Kidney tubule cell (primary cell): ENCODE measurements around the gene LBP.
A peak's percentile ranks its signal among the peaks of the same experiment; 100 is the strongest.
"Not testable (repeated sequence)": the region's sequence is repeated elsewhere in the genome, so short reads cannot be mapped to it uniquely, and the experiment has no call there.

Experiments used
- DNase-seq: peaks from one replicate; pipeline ENCODE4 v3.0.0-alpha.2; 2018; ENCODE audit warnings: low spot score

The LBP gene, protein sequence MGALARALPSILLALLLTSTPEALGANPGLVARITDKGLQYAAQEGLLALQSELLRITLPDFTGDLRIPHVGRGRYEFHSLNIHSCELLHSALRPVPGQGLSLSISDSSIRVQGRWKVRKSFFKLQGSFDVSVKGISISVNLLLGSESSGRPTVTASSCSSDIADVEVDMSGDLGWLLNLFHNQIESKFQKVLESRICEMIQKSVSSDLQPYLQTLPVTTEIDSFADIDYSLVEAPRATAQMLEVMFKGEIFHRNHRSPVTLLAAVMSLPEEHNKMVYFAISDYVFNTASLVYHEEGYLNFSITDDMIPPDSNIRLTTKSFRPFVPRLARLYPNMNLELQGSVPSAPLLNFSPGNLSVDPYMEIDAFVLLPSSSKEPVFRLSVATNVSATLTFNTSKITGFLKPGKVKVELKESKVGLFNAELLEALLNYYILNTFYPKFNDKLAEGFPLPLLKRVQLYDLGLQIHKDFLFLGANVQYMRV

DNA sequence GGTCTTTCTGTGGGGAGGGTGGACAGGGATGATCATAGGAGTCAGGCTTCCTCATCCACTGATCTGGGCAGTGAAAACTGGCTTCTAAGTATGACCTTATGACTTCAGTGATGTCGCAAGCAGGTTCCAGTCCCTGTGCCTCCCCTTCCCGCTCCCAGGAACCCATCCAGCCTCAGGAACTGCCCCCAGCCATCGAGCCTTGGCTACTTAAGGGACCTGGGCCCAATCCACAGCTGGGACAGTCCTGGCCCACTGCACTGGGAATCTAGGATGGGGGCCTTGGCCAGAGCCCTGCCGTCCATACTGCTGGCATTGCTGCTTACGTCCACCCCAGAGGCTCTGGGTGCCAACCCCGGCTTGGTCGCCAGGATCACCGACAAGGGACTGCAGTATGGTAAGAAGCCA is at the start of gene LBP:
TSS of gene LBP (plus strand) at position 236 of the 405 bp plus-strand sequence. CDS start at position 271, 35 bp downstream.
- no peak for DNase-seq

DNA sequence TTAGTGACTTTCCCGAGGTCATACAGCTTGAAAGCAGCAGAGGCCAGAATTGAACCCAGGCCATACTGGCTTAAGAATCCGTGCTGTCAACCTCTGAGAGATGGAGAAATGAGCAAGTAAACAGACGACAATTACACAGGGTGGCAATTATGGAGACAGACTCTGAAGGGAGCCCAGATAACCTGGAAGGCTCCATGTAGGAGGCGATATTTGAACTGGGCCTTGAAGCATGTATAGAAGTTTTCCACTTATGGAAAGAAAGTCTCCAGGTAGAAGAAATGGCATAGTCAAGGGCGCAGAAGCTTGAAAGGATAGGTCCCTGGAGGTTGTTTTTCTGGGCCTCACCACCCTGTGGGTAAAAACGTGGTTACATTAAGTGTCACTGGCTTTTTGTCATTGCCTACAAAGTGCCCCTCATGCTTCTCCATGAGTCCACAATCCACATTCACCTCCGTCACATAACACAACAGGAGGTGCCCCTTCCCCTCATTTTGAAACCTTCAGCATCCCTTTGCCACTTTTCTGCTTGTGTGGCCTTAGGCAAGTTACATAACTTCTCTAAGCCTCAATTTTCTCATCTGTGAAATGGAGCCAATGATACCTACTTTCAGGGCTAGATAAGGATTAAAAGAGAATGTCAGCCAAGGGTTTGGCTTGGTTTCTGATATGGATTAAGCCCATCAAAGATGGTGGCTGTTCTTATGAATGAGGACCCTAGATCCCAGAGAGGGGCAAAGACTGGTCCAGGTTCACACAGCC is 48.2 kb upstream of the LBP start:
- DNase-seq: no peak

DNA sequence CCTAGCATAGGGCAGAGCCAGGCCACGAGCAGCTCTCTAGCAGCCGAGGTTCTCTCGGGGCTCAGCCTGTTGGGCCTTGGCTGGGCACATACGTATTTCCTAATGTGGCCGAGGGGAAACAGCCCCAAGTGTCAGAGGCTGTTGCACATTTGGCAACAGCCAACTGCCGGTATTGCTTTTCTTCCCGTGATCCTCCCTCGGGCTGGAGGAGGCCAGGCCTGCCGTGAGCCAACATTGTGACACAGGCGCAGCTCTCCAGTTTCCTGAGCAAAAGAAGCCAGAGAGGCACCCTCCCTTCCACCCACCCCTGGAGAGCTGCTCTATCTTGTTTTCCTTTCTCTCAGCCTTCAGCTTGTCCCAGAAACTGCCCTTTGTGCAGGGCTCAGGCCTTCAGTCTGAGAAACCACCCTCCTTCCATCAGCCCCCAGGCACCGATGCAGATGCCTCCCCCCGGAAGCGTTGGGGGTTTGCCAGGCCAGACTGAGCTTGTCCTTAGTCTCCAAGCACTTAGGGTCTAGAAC is 47.5 kb upstream of the LBP start:
- no peak for DNase-seq

DNA sequence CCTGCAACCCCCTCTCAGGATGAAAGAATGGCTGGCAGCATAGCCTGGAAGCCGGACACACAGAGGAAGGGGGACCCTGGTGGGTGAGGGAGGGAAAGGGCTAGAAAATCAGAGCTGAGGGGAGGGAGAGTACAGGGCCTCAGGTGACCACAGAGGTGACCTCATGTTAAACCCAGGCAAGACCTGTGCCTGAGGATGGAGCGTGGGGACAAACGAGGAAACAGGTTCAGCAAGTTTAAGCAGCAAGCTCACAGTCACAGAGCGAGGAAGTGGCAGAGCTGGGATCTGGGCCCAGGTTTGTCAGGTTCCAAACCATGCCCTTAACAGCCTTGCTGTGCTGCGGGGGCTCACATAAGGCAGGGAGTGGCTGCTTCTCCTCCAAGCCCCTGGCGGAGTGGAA is 46.3 kb upstream of the LBP start:
- DNase-seq: peak; percentile 27

DNA sequence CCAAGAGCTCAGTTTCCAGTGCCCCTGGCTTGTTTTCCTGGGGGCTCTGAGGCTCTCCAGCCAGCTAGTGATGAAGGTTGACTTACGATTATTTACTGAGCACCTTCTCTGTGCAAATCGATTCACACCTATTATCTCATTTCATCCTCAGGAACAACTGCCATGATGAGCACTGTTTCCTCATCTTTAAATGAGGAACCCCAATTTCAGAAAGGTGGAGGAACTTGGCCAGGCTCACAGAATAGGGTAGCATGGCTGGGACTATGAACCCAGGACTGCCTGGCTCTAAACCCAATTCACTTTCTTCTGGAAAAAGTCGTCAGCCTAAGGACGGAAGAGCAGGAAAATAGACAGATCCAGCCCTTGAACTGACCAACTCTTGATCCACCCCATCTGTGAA is 45.8 kb upstream of the LBP start:
- no peak for DNase-seq

DNA sequence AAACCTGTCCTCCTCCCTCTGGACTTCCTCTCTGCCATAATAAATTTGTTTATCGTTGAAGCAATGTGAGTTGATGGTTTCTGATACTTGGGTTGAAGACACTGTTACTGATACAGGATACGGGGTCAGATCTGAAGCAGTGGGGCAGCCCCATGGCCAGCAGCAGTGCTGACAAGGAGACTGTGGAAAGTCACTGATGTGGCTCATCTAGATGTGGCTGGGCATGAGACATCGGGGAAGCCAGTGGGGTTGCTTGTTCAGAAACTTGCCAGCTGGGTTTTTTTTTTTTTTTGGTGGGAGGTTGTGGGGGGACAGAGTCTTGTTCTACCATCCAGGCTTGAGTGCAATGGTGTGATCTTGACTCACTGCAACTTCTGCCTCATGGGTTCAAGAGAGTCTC is 45.0 kb upstream of the LBP start:
- DNase-seq: no peak

DNA sequence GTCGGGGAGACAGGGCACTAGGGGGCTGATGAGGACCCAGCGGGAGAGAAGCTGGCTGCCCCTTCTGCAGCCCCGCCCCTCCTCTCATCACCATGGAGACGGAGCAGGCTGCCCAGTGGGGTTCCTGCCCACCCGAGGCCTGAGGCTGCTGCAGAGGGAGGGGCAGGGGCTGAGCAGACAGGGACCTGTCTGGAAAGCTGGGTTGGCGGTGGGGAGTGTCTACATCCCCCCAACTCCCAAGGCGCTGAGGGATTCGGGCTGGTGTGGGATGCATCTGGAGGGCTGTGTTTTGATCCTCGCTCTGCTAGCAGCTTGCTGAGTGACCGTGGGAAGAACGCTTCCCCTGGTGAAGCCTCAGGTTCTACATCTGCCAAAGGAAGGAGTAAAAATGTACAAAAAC is 43.5 kb upstream of the LBP start:
- no peak for DNase-seq

DNA sequence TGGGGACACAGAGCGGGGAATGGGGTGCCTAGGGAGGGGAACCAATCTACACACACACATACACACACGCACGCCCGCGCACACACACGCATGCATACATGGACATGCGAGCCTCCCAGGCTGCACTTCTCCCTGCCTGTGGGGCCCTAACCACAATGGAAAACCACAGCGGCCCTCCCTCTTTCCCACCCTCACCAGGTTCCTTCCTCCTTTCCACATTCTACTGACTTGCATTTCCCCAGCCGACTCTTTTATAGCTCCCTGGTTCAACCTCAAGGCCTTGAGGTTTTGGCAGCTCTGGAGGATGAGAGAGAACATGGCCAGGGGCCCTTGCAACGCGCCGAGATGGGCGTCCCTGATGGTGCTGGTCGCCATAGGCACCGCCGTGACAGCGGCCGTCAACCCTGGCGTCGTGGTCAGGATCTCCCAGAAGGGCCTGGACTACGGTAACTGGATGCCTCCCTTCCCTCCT is 42.3 kb upstream of the LBP start, which contains the start of gene BPI:
TSS of gene BPI (plus strand) at position 249 of the 472 bp plus-strand sequence. CDS start at position 317, 68 bp downstream.
- no peak for DNase-seq

DNA sequence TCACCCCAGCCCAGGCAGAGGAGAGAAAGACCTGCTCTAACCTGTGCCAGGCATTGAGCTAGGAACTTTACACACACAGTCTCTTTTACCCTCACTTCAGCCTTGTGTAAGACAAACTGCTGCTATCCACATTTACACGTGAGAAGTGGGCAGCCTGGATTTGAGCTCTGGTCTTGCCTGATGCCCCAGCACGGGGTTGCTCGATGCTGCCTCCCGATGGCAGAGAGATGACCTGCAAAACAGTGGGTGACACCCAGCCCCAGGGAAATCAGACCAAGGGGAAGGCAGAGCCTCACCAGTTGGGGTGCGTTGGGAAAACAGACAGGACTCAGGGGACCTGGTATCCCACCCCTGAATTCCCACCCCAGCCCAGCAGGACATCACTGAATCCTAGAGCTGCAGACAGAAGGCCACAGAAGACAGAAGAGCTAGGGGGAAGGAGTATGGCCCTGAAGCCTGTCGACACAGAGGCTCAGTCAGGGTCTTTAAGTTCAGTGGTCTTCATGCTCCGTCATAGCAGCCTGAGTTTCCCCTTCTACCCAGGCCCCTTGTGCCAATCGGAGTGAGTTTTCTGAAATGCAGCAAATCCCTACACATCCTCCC is 41.3 kb upstream of the LBP start:
- DNase-seq: peak; percentile 43

DNA sequence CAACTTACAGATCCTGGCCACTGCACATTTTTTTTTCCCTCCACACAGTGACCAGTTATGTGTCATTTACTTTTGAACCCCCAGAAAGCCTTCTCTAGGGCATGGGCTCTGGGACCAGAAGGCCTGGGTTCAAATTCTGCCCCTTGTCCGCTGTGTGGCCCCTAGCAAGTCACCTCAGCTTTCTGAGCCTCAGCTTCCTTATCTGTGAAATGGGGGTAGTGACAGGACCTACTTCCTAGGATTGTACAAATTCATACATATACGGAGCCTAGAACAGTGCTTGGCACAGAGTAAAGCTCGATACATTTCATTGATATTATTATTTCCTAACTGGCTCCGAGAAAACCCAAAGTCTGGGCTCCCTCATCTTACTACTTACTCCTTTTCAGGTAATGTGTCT is 40.7 kb upstream of the LBP start:
- no peak for DNase-seq

DNA sequence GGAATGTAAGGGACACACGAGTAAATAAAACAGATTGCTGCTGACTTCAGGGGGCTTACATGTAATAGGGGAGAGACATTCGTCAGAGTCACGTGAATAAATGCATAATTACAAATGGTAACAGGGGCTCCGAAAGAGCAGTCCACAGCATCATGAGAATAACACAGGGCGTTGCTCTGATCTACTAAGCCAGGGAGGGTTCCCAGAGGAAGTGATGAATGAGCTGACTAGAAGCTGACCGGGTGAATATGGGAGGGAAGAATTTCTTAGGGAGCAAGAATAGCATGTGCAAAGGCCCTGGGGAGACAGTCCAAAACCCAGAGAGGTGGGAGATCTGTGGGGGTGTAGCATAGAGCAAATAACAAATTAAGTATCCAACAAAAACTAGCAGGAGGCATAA is 39.9 kb upstream of the LBP start:
- no peak for DNase-seq

DNA sequence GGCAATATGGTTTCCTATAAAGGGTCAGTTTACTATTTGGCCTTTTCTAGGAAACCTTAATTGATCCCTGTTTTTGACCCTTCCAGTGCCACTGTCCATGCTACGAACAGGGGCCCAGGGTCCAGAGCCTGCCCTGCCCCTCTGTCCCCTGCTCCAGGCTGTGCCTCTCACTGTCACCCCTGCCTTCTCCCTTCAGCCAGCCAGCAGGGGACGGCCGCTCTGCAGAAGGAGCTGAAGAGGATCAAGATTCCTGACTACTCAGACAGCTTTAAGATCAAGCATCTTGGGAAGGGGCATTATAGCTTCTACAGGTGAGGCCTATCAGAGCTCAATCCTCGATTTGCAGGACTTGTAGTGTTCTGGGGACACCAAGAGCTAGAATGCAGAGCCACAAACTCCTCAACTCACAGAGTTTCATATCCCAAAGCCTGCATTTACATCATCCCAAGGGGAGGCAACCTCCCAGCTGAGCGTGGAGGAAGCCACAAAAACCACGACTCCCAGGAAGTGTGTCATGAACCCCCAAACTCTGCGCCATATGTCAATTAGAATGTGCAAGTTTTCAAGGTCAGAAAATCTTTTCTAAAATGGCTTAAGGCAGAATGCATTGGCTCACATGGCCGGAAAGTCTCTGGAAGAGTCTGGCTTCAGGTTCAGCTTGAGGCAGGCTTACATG is 38.8 kb upstream of the LBP start:
- DNase-seq: peak; percentile 8

DNA sequence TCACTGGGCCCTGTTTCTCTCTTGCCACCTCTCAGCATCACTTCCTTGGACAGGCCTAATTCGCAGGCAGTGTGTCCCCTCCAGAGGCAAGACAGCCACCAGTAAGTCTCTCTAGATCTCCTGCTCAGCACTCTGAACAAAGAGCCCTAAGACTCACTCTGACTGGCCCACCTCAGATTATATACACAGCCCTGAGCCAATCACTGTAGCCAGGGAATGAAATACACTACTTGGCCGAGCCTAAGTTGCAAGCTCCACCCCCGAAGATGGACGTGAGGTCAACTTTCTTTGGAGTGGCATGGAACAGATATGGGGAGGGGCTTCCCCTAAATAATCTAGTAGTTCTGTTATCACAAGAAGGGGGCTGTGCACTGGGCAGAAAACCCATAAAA is 38.2 kb upstream of the LBP start:
- DNase-seq: no peak

DNA sequence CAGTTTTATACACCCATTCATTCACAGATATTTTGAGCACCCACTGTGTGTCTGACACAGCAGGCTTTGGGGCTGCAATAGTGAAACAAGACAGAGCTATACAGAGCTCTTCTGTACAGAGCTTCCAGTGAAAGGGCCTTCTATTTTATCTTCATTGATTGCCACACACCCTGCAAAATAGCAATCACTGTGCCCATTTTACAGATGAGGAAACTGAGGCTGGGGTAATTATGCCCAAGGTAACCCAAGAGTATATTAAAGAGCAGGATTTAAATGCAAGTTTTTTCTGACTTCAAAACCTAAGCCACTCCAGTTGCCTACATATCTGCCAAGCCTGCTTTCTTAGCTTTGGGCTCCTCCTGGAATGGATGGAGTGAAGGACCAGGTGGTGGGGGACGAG is 37.8 kb upstream of the LBP start:
- no peak for DNase-seq

DNA sequence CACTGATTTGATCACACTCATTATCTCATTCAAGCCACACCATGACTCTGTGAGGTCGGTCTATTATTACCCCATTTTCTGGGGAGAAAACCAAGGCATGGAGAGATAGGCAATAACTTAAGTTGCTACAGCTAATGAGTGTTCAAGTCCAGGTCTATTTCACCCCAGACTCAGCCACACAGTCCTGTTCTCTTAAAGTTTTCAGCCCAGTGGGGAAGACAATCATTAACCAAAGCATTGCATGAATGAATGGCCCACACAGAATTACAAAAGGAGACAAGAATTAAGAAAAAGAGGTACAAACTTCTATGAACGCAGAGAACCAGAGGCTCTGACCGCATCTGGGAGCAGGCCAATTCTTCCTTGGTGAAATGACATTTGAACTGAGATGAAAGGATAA is 35.2 kb upstream of the LBP start:
- DNase-seq: peak; percentile 41

DNA sequence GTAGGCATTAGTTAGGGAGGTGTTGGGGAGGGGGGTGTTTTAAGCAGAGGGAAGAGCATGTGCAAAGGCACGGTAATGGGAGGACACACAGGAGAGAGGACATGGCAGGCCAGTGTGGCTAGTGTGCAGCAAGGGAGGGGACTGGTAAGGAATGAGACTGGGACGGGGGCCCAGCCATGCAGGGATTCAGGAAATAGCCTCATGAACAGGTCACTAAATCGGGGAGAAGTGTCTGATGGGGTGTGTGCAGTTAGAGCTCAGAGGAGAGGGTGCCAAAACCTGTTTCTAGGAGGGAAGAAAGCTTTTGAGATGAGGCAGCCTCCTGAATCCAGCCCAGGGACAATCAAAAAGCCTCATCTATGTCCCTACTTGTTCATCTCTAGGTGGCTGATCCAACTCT is 34.8 kb upstream of the LBP start:
- no peak for DNase-seq

DNA sequence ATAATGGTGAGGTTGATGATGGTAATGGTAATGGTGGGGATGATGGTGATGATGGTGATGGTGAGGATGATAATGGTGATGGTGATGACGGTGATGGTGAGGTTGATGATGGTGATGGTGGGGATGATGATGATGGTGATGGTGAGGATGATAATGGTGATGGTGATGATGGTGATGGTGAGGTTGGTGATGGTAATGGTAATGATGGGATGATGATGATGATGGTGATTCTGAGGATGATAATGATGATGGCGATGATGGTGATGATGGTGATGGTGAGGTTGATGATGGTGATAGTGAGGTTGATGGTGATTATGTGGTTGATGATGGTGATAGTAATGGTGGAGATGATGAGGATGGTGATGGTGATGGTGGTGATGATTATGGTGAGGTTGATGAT is 32.6 kb upstream of the LBP start:
- no peak for DNase-seq

DNA sequence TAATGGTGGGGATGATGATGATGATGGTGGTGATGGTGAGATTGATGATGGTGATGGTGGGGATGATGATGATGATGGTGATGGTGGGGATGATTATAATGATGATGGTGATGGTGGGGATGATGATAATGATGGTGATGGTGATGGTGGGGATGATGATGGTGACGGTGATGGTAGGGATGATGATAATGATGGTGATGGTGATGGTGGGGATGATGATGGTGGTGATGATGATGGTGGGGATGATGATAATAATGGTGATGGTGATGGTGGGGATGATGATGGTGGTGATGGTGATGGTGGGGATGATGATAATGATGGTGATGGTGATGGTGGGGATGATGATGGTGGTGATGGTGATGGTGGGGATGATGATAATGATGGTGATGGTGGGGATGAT is 31.9 kb upstream of the LBP start:
- not testable (repeated sequence) for DNase-seq

DNA sequence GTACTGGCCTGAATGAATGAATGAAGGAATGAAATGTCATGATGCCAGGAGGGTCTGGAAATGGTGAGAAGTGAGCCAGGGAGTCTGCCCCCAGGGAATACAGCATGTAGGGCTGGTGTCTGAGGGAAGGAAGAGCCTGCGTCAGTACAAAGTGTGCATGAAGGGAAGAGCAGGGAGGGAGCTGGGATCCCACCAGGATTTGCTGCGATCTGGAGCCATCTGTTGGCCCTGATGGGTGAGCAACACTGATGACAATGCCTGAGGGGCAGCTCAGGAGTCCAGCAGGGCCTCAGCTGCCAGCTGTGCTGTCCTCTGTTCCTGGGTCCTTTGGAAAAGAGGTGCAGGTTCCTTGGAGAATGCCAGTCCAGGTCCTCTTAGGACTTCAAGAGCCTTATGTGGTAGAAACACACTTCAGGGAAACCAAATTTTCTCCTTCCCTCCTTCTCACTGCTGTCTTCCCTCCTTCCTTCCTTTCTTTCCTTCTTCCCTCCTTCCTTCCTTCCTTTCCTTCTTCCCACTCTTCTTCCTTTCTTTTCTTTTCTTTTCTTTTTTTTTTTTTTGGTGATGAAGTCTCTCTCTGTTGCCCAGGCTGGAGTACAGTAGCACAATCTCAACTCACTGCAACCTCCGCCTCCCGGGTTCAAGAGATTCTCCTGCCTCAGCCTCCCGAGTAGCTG is 30.9 kb upstream of the LBP start:
- no peak for DNase-seq

DNA sequence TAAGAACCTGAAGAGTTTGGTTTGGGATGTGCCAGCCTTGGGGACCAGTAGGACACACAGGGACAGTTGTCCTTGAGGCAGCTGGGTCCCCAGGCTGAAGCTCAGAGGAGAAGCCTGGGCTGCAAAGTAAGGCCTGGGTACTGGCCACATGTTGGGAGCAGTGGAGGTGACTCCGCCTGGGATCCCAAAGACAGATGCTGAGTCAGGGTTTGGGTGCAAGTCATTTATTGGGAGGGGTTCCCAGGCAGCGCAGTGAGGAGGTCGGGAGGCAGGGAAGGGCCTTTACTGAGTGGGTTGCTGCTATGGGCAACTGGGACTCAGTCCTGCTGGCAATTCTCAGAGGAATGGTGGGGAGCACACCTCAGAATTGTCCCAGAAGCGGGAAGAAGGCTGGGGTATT is 29.9 kb upstream of the LBP start:
- no peak for DNase-seq

DNA sequence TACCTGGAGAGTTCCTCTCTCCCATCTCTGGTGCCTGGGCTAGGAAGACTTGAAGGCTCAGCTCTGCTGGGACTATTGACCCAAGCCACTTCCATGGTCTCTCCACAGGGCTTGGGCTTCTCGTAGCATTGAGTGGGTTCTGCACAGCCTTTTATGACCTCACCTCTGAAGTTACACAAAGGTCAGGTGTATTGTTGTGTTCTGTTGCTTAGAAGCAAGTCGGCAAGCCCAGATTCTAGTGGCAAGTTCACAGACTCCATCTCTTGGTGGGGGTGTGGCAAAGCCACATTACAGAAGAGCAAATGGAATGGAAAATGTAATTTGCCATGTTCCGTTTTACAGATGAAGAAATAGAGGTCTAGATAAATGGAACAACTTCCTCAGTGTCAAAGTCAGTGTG is 28.9 kb upstream of the LBP start:
- DNase-seq: no peak
